Epithelial cell of prostate (primary cell): ENCODE results near the gene LRRTM4.

Experiments
- DNase-seq: peaks from one replicate; pipeline ENCODE4 v3.0.0-alpha.2; 2011; ENCODE audit warnings: low read depth, low spot score
- H3K27ac ChIP-seq: fragments of 450-650 bp; 2 replicates; pipeline ENCODE4 v1.5.1; 2017; ENCODE audit warnings: mild to moderate bottlenecking

The LRRTM4 gene

DNA sequence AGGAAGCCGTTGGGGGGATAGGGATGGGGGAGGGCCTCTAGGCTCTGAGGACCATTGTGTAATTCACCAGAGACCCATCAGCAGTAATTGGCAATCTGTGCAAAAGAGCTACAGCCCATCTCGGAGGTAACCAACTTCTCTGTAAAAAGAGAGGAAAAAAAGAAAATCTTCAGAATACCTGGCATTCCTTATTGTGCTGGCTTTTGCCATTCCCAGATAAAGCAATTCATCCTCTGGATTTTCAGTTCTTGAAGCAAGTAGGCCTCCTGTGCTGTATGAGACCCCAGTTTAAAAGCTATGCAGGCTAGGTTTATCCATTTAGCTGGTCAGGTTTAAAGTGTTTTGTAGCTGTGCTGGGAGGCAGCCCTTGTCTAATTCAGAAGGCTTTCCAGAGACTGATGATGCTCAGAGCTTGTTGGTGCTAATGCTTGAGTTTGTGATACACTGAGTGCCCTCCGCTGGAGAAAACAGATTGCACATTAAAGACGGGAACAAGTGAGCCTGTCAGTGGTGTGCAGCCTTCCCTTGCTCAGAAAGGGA is at the start of gene LRRTM4:
Gene LRRTM4 (minus strand): TSS at position 446 of the 540 bp plus-strand sequence.
- no peak for DNase-seq
- H3K27ac ChIP-seq: no peak within 1 kb of the TSS

DNA sequence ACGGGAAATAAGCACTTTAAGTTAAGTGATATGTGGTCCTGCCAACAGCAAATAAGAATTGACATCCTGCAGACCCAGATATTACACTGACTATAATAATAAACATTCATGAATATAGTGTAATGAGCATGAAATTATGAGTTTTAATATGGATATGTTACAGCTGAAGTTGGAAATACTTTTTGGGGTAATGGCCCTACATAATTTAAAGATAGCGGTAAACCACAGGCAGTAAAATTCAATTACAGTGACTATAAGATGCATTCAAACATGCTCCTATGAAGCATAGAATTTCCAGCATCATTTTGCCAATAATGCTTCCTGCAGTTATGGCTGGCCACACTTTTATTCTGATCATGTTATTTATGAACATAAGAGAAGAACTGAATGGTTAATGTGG is 49.4 kb upstream of the LRRTM4 start:
- no peak overlapping the region for H3K27ac ChIP-seq
- no peak for DNase-seq

DNA sequence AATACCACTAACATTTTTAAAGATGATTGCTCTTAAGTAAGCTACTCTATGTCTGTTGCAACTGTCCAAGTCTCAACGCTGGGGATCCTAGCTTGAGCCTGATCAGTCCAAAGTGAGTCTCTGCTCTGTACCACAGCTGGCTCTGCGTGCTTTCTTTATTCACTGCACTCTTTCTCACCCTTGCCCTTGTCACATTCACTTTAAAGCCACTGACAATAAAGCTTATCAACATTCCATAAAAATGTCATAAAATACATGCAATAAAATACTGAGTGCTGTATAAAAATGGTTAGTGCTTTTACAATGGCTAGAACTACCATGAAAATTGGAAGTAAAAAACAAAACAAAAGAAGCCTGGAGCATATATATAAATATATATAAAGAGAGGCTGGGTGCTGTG is 45.5 kb upstream of the LRRTM4 start:
- no peak for DNase-seq
- no peak overlapping the region for H3K27ac ChIP-seq

DNA sequence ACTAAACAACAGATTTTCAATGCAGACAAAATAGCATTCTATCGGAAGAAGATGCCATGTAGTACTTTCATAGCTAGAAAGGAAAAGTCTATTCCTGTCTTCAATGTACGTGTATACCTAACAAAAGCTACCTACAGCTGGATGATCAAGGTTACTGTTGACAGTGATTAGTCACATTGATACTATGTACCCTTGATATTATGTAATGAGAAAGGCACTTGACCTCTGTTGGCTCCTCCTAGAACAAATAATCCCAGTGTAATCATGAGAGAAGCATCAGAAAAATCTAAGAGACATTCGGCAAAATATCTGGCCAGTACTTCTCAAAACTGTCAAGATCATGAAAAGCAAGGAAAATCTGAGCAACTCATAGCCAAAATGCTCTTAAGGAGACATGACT is 44.4 kb upstream of the LRRTM4 start:
- no peak for DNase-seq
- H3K27ac ChIP-seq: no peak overlapping the region

DNA sequence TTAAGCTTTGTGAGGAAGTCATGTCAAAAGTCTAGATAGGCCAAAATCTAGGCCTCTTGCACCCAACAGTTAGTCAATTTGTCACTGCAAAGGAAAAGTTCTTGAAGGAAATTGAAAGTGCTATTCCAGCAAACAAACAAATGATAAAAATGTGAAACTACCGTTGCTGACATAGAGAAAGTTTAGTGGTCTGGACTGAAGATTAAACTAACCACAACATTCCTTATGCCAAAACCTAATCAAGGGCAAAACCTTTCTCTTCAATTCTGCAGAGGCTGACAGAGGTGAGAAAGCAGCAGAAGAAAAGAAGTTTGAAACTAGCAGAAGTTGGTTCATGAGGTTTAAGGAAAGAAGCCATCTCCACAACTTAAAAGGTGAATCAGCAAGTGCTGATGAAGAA is 44.0 kb upstream of the LRRTM4 start:
- no peak for DNase-seq
- H3K27ac ChIP-seq: no peak overlapping the region

DNA sequence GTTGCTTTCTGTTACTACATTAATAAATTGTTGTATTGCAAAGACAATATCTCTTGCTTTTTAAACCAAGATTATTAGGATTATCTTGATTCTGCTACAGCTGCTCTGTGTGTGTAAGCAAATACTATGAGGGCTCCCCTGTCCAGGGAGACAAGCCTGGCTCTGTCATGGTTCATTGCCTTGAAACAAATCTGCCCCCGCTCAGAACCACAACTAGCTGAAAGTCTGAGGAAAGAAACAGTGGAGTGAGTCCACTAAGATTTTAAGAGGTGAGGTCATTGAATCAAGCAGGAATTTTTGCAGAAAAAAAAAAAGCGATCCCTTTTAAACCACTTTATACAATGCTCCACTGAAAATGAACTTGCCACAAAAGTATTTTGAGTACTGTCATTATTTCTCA is 30.8 kb upstream of the LRRTM4 start:
- no peak for DNase-seq
- H3K27ac ChIP-seq: no peak overlapping the region

DNA sequence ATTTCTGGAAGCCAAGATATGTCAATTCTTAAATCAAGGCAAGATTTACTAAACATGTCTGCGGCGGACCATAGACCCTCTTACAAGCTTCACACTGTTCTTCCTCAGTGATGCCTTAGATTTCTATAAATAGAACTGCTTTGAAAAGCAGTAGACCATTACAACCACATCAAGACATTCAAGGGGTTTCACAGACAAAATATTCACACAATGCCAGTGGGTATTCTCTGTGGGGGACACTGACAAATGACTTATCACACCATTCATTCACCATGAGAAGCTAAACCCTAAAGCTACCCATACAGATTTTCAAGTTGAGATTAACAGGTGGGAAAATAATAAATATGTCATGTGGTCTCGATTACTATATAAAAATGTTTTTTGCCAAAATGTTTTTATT is 15.9 kb upstream of the LRRTM4 start:
- no peak for DNase-seq

DNA sequence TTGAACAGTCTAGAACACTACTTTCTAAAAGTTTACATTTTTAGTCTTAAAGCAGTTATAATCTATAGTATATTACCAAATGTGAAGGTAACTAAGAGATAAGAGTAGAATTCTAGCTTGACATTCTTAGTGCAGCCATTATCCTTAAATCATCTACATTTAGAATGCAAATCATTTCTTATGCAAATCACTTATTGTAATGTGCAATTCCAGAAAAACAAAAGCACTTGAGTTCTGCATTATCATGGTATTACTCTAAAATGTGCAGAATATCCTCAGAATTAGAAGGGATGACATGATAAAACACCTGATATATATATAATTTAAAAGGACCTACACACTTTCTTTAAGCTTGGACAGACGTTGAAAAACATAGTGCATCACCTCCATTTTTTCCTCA is 712 bp upstream of the LRRTM4 start:
- H3K27ac ChIP-seq: no peak overlapping the region
- no peak for DNase-seq

More for the DNA sequence above, 15.9 kb upstream of the LRRTM4 start:
- no peak overlapping the region for H3K27ac ChIP-seq

DNA sequence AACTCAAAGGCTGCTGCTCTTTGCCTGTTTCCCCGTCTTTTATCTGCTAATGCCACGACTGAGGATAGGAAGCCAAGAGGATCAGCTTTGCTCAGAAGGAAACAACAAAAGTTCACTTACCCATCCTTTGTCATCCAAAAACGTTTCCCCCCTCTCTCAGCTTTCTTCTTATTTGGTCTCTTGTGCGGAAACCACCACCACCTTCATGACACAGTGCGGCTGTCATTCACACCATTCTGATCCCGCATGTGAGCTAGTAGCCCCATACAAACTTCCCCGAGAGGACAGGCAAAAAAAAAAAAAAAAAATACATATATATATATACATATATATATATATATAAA is 656 bp downstream of the LRRTM4 start:
- DNase-seq: no peak
- no peak overlapping the region for H3K27ac ChIP-seq

DNA sequence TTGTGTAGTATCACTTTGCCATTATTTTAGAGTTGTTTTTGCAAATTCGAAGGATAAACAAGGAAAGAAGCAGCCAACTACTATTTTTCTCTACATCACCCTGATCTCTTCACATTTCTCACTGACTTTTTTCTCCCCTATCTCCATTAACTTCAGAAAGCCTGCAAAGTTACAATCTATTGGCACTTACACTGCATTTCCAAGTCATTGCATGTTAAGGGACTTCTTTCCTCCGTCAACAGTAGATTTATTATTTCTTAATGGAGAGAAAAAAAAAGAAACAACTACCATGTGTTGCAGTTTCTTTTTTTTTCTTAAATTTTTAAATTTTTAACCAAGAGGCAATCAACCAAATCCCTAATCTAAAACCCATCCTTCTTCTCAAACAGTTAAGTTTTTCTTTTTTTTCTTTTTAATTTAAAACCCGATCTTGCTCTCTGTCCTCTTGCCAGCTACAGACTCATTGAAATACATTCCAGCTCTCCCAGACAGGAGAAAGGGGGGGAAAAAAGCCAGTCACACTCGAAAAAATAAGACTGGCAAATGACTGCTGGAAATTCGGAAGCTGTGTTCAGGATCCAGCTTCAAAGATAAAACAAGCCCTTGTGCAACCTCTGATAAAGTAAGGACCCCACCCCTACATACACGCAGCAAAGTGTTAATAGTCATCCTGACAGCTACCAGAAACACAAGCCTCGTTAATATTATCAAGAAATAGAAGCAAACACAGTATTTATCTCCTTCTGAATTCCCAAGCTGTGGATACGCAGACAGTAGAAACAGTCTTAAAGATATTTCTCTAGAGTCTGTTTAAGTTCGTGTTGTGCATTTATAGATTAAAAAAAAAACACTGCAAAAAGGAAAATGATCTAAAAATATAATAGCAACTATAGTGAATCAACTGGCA is 1.3 kb downstream of the LRRTM4 start:
- no peak overlapping the region for H3K27ac ChIP-seq
- DNase-seq: no peak

DNA sequence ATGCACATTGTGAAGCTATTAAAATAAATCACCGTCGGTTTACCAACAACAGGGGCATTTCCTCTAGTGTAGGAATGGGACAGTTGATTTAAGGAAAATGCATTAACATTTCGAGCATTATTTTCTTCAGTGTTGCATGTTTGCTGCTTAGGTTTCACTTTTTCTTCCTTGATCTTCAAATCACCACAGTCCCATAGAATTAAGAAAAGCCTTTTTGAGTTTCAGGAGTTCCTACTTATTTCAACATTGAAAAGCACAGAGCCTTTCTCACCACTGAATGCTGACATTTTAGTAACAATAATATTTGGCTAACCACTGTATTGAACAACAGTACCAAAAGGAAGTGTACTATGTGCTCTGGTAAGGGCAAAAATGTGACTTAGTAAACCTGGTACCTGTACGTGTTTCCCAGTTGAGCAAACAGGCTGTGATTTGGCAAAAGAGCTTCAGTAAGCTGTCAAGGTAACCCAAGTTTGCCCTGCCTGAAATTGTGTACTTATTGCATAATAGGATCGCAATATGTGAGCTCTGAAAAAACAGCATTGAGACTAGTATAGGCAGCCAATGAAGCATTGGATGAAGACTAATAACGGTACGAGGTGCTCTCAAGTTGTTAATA is 2.2 kb downstream of the LRRTM4 start:
- no peak for DNase-seq
- no peak overlapping the region for H3K27ac ChIP-seq

DNA sequence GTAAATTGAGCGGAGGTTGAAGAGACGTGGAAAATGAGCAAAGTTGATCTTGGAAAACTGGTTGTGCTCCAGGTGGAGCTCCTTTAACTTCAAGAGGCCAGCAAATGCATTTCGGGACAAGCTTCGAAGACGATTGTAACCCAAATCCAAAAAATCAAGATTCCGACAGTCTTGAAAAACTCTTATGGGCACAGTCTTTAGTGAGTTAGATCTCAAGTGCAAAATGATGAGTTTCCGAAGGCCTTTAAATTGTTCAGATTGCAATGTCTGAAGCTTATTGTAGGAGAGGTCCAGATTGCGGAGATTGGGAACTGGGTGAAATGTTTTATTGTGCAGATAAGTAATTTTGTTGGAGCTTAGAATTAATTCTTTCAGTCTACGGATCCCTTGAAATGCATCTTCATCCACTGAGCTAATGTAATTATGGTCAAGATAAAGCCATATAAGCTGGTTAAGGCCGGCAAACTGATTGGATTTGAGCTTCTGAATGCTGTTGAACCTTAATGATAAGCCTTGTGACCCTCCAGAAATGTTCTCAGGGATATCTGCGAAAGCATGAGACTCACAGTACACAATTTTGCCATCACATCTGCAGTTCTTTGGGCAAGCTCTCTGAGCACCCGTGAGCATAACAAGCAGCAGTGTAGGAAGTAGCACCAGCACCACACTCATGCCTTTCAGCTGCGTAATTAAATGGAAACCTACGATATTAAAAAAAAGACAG is 2.9 kb downstream of the LRRTM4 start:
- no peak overlapping the region for H3K27ac ChIP-seq
- DNase-seq: no peak

DNA sequence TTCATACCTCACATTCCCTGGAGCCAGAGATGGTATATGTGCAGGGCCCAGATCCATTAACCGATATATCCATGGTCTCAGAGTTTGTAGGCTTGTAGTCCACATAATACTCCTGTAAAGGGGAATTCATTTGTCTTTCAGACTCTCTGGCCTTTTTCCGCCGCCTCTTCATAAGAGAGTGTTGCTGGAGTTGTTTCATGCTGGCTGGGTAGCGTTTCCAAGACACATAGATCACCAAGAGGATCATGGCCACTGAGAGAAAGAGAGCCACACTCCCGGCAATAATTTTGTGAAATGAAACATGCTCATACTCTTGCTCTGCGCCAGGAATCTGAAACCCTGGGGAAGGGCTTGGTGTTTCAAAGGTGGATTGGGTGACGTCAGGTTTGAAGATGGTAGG is 3.9 kb downstream of the LRRTM4 start:
- no peak for DNase-seq
- no peak overlapping the region for H3K27ac ChIP-seq

DNA sequence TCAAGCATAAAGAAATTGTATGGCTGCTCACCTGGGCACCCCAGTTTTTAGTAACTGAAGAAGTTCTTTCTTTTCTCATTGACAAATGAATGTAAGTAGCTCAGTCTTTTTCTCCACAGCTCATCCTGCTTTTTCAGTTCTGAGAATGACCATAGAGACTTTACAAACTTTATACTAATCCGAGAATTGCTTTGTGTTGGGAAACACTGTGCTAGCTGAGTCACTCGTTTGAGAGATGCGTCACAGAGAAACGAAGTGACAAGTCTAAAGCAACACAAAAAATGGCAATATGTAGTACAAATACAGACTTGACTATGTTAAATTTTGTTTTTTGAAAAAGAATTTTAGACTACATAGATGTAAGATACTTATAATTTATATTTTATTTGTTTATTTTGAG is 9.0 kb downstream of the LRRTM4 start:
- DNase-seq: no peak
- H3K27ac ChIP-seq: no peak overlapping the region

DNA sequence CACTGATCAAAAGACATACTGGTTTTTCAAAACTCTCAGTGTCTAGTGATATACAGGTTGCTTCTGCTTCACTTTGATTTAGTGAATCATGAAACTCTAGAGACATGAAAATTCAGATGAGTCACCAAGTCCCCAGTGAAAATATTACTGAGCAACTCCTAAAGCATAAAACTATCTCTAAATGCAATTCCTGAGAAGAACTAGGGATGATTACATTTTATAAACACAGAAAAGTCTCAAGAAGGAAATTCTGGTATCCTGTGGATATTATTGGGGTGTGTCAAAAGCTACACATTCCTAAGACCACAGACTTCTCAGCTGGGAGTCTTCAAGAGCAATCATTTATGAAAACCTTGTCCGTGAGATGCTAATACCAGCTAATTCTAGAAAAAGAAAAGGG is 9.7 kb downstream of the LRRTM4 start:
- no peak overlapping the region for H3K27ac ChIP-seq
- DNase-seq: no peak

DNA sequence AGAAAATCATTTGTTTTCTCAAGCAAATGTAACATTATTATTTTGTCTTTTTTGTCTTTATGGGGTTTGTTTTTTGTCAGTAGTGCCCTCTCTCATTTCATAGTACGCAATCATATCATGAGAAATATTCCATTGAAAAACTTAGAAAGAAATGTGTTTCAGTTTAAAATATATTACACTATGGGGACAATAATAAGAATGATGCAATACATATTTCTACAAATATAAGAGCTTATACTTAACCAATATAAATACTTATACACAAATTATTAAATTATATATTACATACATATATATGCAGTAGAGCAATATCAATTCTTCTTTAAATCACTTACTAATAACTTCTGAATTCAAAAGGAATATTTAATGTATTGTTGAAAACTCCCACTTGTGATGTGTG is 13.7 kb downstream of the LRRTM4 start:
- no peak for DNase-seq

DNA sequence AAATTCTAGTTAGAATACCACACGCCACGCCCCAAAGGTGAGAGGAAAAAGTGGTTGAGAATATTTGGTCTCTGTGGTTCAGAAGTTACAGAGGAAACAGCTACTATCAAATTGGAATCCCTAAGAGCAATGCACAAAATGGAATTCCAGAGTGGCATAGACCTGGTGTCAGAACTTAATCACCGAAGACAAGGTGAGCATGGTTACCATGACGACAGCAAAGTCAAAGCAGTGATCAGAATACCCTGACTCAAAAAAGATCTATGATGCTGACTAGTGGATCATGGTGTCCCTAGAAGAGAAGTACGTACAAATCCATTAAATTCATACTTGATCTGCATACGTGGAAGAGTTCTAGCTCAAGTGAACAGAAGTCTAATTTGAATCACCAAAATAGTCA is 14.5 kb downstream of the LRRTM4 start:
- H3K27ac ChIP-seq: no peak overlapping the region
- DNase-seq: no peak

More for the DNA sequence above, 13.7 kb downstream of the LRRTM4 start:
- H3K27ac ChIP-seq: no peak overlapping the region

DNA sequence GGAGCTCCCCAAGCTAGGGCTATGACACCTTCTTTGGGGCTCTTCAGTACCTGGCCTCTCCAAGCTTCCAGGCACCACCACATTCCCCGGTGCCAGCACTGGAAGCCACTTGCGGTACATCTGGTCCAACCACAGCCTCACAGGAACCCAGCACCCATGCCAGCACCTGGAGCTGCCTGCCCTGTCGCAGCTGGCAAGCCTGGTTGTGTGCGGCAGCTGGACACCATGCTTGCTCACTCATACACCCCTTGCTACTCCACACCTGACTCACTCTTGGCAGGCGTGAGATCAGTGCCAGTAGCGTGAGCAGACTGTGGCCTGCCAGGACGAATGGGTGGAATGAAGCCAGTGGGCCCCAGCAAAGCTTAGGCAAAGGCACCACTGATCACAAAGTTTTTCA is 34.0 kb downstream of the LRRTM4 start:
- DNase-seq: no peak
- no peak overlapping the region for H3K27ac ChIP-seq

DNA sequence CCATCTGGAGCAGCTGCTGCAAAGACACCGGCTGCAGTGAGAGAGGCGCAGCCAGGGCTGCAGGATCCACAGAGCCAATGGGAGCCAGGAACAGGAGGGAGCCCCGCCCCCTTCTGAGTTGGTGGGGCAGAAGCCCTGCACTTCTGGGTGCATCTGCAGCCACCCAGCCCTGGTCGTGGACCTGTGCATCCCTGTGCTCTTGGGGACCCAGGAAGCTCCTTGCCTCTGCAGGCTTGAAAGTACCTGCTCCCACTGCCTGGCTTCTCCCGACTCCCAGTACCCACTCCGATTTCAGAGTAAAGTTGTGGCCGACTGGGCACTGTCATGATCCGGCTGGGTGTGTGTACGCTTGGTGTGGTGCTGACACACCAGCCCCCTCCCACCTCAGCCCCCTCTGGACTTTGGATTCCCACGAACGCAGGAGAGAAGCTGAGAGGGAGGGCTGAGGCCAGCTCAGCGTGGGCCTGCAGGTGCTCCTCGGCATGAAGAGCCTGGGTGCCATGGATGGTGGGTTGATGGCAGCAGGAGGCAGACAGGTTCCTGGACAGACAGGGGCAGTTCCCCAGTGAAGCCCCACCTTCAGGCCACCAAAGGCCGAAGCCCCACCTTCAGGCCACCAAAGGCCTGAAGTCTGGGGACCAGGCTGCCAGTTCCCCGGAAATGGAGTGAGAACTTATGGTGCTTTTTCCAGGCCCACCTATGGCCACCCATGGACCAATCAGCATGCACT is 34.9 kb downstream of the LRRTM4 start:
- no peak overlapping the region for H3K27ac ChIP-seq
- no peak for DNase-seq

DNA sequence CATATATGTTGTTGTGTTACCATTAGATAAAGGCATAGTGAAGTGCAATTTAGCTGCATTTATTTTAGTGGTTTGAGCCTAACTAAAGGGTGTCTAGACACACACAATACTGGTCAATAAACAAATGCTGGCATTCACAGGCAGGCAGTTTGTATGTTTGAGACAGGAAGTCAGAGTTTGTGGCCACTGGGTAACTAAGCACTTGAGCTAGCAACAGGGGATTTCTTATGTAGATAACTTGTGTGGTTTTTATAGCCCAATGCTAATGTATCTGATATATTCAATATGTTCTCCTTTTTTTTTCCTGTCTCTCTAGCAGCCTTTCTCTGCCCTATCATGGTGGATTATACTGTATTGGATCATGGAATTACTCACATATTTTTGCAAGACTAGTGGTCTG is 38.1 kb downstream of the LRRTM4 start:
- DNase-seq: no peak
- H3K27ac ChIP-seq: no peak overlapping the region
